Astrocyte (in vitro differentiated cells and primary cell): ENCODE data around the gene SPNS2. TPM values are rescaled to one million over a fixed set of nuclear protein-coding genes. Genes with fewer than 3 reads are reported as not detected.

Source experiments
- DNase-seq: peaks from one replicate; pipeline ENCODE4 v3.0.0-alpha.2; 2010; ENCODE audit warnings: low read depth
- FAIRE-seq: peaks from 2 replicates; lab custom pipeline; 2011; peaks lifted over from hg19 to GRCh38; lab: Jason Lieb, UNC
- H2AFZ ChIP-seq: 2 replicates; pipeline ENCODE4 v1.6.0; 2012; ENCODE audit warnings: low read depth, low read length, inconsistent platforms
- H3K27ac ChIP-seq: 2 replicates; pipeline ENCODE4 v1.5.1; 2011; ENCODE audit warnings: low read depth, low read length, inconsistent platforms
- H3K27me3 ChIP-seq: 2 replicates; pipeline ENCODE4 v1.6.0; 2011; ENCODE audit warnings: low read length, inconsistent platforms; ENCODE audit not compliant: insufficient read depth
- H3K36me3 ChIP-seq: 2 replicates; pipeline ENCODE4 v1.5.1; 2011; ENCODE audit warnings: low read length, inconsistent platforms; ENCODE audit not compliant: insufficient read depth
- H3K4me1 ChIP-seq: 2 replicates; pipeline ENCODE4 v1.5.1; 2011; ENCODE audit warnings: low read length, inconsistent platforms; ENCODE audit not compliant: insufficient read depth
- H3K4me2 ChIP-seq: 2 replicates; pipeline ENCODE4 v1.6.0; 2012; ENCODE audit warnings: low read length, inconsistent platforms
- H3K4me3 ChIP-seq: 2 replicates; pipeline ENCODE4 v1.5.1; 2011; ENCODE audit warnings: low read depth, mild to moderate bottlenecking, low read length, inconsistent platforms; ENCODE audit not compliant: insufficient read depth
- H3K79me2 ChIP-seq: 2 replicates; pipeline ENCODE4 v1.6.0; 2012; ENCODE audit warnings: mild to moderate bottlenecking, low read length, inconsistent platforms; ENCODE audit not compliant: insufficient read depth
- H3K9ac ChIP-seq: 2 replicates; pipeline ENCODE4 v1.6.0; 2012; ENCODE audit warnings: mild to moderate bottlenecking, low read length, inconsistent platforms
- H3K9me3 ChIP-seq: 2 replicates; pipeline ENCODE4 v1.5.1; 2012; ENCODE audit warnings: low read depth, mild to moderate bottlenecking, low read length, inconsistent platforms; ENCODE audit not compliant: insufficient read depth
- H4K20me1 ChIP-seq: 2 replicates; pipeline ENCODE4 v1.6.0; 2012; ENCODE audit warnings: low read length, inconsistent platforms; ENCODE audit not compliant: insufficient read depth
- H3K27ac Mint-ChIP-seq: one replicate; pipeline ENCODE4 v1.8.0; 2021; ENCODE audit warnings: mild to moderate bottlenecking, mixed read lengths; ENCODE audit not compliant: unreplicated experiment
- H3K27me3 Mint-ChIP-seq: one replicate; pipeline ENCODE4 v1.8.0; 2021; ENCODE audit warnings: low read depth, mixed read lengths; ENCODE audit not compliant: unreplicated experiment
- H3K36me3 Mint-ChIP-seq: one replicate; pipeline ENCODE4 v1.8.0; 2021; ENCODE audit warnings: low read depth, mixed read lengths; ENCODE audit not compliant: unreplicated experiment
- H3K4me1 Mint-ChIP-seq: one replicate; pipeline ENCODE4 v1.8.0; 2021; ENCODE audit warnings: low read depth, mixed read lengths; ENCODE audit not compliant: unreplicated experiment
- H3K4me3 Mint-ChIP-seq: one replicate; pipeline ENCODE4 v1.8.0; 2021; ENCODE audit warnings: mild to moderate bottlenecking, moderate library complexity, mixed read lengths; ENCODE audit not compliant: unreplicated experiment
- H3K9me3 Mint-ChIP-seq: one replicate; pipeline ENCODE4 v1.8.0; 2021; ENCODE audit warnings: mild to moderate bottlenecking, mixed read lengths; ENCODE audit not compliant: unreplicated experiment
- EZH2 ChIP-seq: IDR thresholded peaks from 2 replicates; pipeline ENCODE4 v1.6.1; 2012; ENCODE audit warnings: mild to moderate bottlenecking, low read length, inconsistent platforms; ENCODE audit not compliant: insufficient read depth
- total RNA-seq: library from RNA; stranded (reverse); gene quantifications from 2 replicates; pipeline ENCODE4 v1.2.1, GENCODE V29; 2021
- TF ChIP-seq, protein P1 (sequence below): IDR thresholded peaks from 2 replicates; pipeline ENCODE4 v1.5.1; 2011; ENCODE audit warnings: low read depth, mild to moderate bottlenecking, inconsistent platforms, low read length, moderate library complexity; ENCODE audit not compliant: insufficient read depth

Gene SPNS2
- total RNA-seq, 1 donor from 2014 or later: 4.3 TPM

GRCh38 chr17:4475001-4475400 lies 23.7 kb upstream of the SPNS2 start:
- Histone ChIP-seq H3K4me2 (no peak overlapping the region), H3K27me3 (peaks cover 7% of the 10 kb centered on the region), H3K36me3 (no peaks in the 10 kb centered on the region), H3K4me3 (no peak overlapping the region), H3K79me2 (no peaks in the 10 kb centered on the region), H4K20me1 (no peaks in the 10 kb centered on the region), H3K9me3 (no peaks in the 10 kb centered on the region), H2AFZ (no peak overlapping the region), H3K4me1 (no peaks in the 10 kb centered on the region), H3K9ac (no peak overlapping the region), H3K27ac (no peak overlapping the region)
- Mint-ChIP-seq H3K9me3 (no peaks in the 10 kb centered on the region), H3K4me1 (peaks cover 6% of the 10 kb centered on the region), H3K36me3 (no peaks in the 10 kb centered on the region), H3K4me3 (no peak overlapping the region), H3K27me3 (peaks cover 18% of the 10 kb centered on the region), H3K27ac (peak overlapping the region; percentile 1)
- no peak for DNase-seq
- TF ChIP-seq, protein P1, sequence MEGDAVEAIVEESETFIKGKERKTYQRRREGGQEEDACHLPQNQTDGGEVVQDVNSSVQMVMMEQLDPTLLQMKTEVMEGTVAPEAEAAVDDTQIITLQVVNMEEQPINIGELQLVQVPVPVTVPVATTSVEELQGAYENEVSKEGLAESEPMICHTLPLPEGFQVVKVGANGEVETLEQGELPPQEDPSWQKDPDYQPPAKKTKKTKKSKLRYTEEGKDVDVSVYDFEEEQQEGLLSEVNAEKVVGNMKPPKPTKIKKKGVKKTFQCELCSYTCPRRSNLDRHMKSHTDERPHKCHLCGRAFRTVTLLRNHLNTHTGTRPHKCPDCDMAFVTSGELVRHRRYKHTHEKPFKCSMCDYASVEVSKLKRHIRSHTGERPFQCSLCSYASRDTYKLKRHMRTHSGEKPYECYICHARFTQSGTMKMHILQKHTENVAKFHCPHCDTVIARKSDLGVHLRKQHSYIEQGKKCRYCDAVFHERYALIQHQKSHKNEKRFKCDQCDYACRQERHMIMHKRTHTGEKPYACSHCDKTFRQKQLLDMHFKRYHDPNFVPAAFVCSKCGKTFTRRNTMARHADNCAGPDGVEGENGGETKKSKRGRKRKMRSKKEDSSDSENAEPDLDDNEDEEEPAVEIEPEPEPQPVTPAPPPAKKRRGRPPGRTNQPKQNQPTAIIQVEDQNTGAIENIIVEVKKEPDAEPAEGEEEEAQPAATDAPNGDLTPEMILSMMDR: no peak
- TF ChIP-seq EZH2: no peak
- no peak for FAIRE-seq

DNA sequence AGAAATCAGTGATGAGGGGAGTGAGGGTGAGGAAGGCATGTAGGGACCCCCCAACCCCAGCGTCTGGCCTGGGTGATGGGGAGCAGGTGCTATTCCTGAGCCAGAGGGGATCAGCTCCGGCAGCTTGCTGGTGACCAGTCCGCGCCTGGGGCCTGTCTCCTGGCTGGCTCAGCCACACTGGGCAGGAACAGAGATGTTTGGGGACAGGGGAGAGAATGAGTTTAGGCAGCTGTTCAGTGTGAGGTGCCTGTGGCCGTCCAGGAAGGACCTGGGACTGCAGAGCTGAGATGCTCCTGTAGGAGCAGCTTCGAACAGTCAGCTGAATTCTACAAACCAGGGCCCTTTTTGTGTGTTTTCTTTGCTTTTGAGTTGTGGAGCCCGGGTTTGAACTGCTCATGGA lies 23.2 kb upstream of the SPNS2 start:
- Mint-ChIP-seq H3K4me1 (peaks cover 6% of the 10 kb centered on the region), H3K27ac (peak overlapping the region; percentile 34), H3K9me3 (no peaks in the 10 kb centered on the region), H3K36me3 (no peaks in the 10 kb centered on the region), H3K27me3 (peaks cover 18% of the 10 kb centered on the region), H3K4me3 (no peak overlapping the region)
- Histone ChIP-seq H3K4me3 (no peak overlapping the region), H3K79me2 (no peaks in the 10 kb centered on the region), H3K9me3 (no peaks in the 10 kb centered on the region), H3K27me3 (peaks cover 7% of the 10 kb centered on the region), H4K20me1 (no peaks in the 10 kb centered on the region), H3K36me3 (no peaks in the 10 kb centered on the region), H3K9ac (no peak overlapping the region), H3K4me2 (no peak overlapping the region), H3K27ac (no peak overlapping the region), H3K4me1 (no peaks in the 10 kb centered on the region), H2AFZ (no peak overlapping the region)
- no peak for FAIRE-seq
- TF ChIP-seq EZH2: no peak
- TF ChIP-seq, protein P1: no peak
- no peak for DNase-seq

- TF ChIP-seq EZH2: no peak
- TF ChIP-seq, protein P1: no peak
- no peak overlapping the region for H3K4me2 ChIP-seq
These were observed 22.7 kb upstream of the SPNS2 start for GRCh38 chr17:4476017-4476416.

More at GRCh38 chr17:4476017-4476416, 22.7 kb upstream of the SPNS2 start:
- no peaks in the 10 kb centered on the region for H3K79me2 ChIP-seq
- DNase-seq (no peak), FAIRE-seq (no peak)
- peaks cover 7% of the 10 kb centered on the region for H3K27me3 ChIP-seq
- H3K4me1 ChIP-seq: no peaks in the 10 kb centered on the region
- no peaks in the 10 kb centered on the region for H4K20me1 ChIP-seq
- H3K27ac Mint-ChIP-seq: no peak overlapping the region
- no peak overlapping the region for H3K27ac ChIP-seq
- H3K4me1 Mint-ChIP-seq: peaks cover 9% of the 10 kb centered on the region
- no peaks in the 10 kb centered on the region for H3K36me3 Mint-ChIP-seq
- H3K4me3 Mint-ChIP-seq: no peak overlapping the region
- H3K9me3 ChIP-seq: no peaks in the 10 kb centered on the region
- peaks cover 18% of the 10 kb centered on the region for H3K27me3 Mint-ChIP-seq
- no peaks in the 10 kb centered on the region for H3K36me3 ChIP-seq
- no peak overlapping the region for H2AFZ ChIP-seq
- H3K9me3 Mint-ChIP-seq: no peaks in the 10 kb centered on the region
- no peak overlapping the region for H3K4me3 ChIP-seq
- H3K9ac ChIP-seq: no peak overlapping the region
